SK-MEL-5 (cell line): ENCODE measurements around the gene IL36B. TPM values are rescaled to one million over a fixed set of nuclear protein-coding genes. Genes with fewer than 3 reads are reported as not detected.
A peak's percentile ranks its signal among the peaks of the same experiment; 100 is the strongest.

Experiments used
- DNase-seq: peaks from one replicate; pipeline ENCODE4 v3.0.0-alpha.2; 2016; ENCODE audit warnings: low read depth, low spot score
- in situ Hi-C: cut with HindIII; loops from 2 replicates; pipeline ENCODE4 v1.10.0; 2016; ENCODE audit warnings: low sequenced_read_pairs, high pct_unique_total_duplicates, low pct_unique_long_range_greater_than_20kb
- small RNA-seq, 2 experiments: library from RNA; depleted of rRNA; stranded (forward); fragments of <200 nt; gene quantifications; one replicate each; pipeline ENCODE3, GENCODE V24; 2014
- total RNA-seq: library from RNA; depleted of rRNA; stranded (reverse); fragments of >200 nt; shearing (Covaris generic); gene quantifications from 2 replicates; pipeline ENCODE4 v1.2.3, GENCODE V29; 2014; rRNA removed

Gene IL36B
- total RNA-seq, 1 experiment from 2014 or later, result not detected

- in situ Hi-C loops, result no loop called here
- DNase-seq, result peak; percentile 12
These were observed 57.2 kb downstream of the IL36B start for GRCh38 chr2:112995346-112995920.

- no peak for DNase-seq
- in situ Hi-C loops, result no loop called here
These were observed 58.0 kb downstream of the IL36B start for GRCh38 chr2:112994648-112995047.

- in situ Hi-C loops, result no loop called here
- DNase-seq, result no peak
These were observed 58.8 kb downstream of the IL36B start for GRCh38 chr2:112993831-112994230.

GRCh38 chr2:112989611-112990010 is 63.1 kb downstream of the IL36B start:
- DNase-seq, result no peak
- in situ Hi-C loops, result no loop called here

- DNase-seq, result no peak
- in situ Hi-C loops, result no loop called here
These were observed 67.6 kb downstream of the IL36B start for GRCh38 chr2:112985090-112985489.

- no peak for DNase-seq
- in situ Hi-C loops, result no loop called here
These were observed 72.1 kb downstream of the IL36B start for GRCh38 chr2:112980537-112980936.

GRCh38 chr2:112979731-112980130 is 72.9 kb downstream of the IL36B start:
- DNase-seq, result no peak
- in situ Hi-C loops, result no loop called here

- DNase-seq, result no peak
- in situ Hi-C loops, result no loop called here
These were observed 75.1 kb downstream of the IL36B start, which contains the start of gene IL36G for GRCh38 chr2:112977559-112978056. TSS of gene IL36G (plus strand) at chr2:112978006. CDS start at chr2:112978639, 633 bp downstream.

Small RNA genes within 50 kb of the gene (small RNA-seq; reads per million reads assigned to genes)
- gene HMGN2P23 (0 reads per million in 2 experiments), gene RNU6-1180P (0 reads per million in 2 experiments)

Other genes starting within 250 kb of the IL36B start
- 0.69 TPM in 1 of 2 replicates, not detected in the other for gene IL1B, start 216.1 kb downstream of the IL36B start, total RNA-seq
- not detected in 2 replicates for gene IL37, start 141.7 kb downstream of the IL36B start, total RNA-seq
- gene IL36G, start 74.9 kb downstream of the IL36B start, total RNA-seq, result not detected in 2 replicates
- not detected in 2 replicates for gene IL36A, start 47.4 kb downstream of the IL36B start, total RNA-seq
- not detected in 2 replicates for gene IL36RN, start 6.3 kb upstream of the IL36B start, total RNA-seq
- gene IL1F10, start 15.1 kb upstream of the IL36B start, total RNA-seq, result not detected in 2 replicates
- gene IL1RN, start 74.7 kb upstream of the IL36B start, total RNA-seq, result not detected in 2 replicates
- gene PSD4, start 121.1 kb upstream of the IL36B start, total RNA-seq, result 0.43 and 0.63 TPM in 2 replicates
- 0.75 and 0.90 TPM in 2 replicates for gene PAX8, start 226.1 kb upstream of the IL36B start, total RNA-seq